Panc1 (cell line): Measurements from ENCODE around the gene CDR2L. TPM values are rescaled to one million over a fixed set of nuclear protein-coding genes. Genes with fewer than 3 reads are reported as not detected.

Experiments
- ATAC-seq: fragments of 200-7000 bp; cut with Tn5 transposase; 2 replicates; pipeline ENCODE4 v1.9.1; 2020; ENCODE audit warnings: mild to moderate bottlenecking, moderate library complexity
- BruUV-seq: library from RNA; stranded (reverse); fragments of 400-500 nt; replicated peaks from 2 replicates; lab custom pipeline; 2021; lab: Mats Ljungman, UMichigan
- CTCF ChIA-PET: fragments of 300-600 bp; sonication (Branson Sonifier 250); formaldehyde crosslinking; loops from one replicate; lab custom pipeline; 2022; ENCODE audit warnings: antibody characterized with exemption; lab: Charles Lee
- POLR2A ChIA-PET: fragments of 300-600 bp; sonication (Branson Sonifier 250); formaldehyde crosslinking; loops from one replicate; lab custom pipeline; 2022; ENCODE audit warnings: antibody characterized with exemption; lab: Charles Lee
- DNase-seq: peaks from one replicate; pipeline ENCODE4 v3.0.0-alpha.2; 2010; ENCODE audit warnings: low read depth, low spot score
- H3K27ac ChIP-seq: 2 replicates; pipeline ENCODE4 v1.5.1; 2011; ENCODE audit warnings: mild to moderate bottlenecking, low read length, inconsistent platforms
- H3K27me3 ChIP-seq: fragments of 200-500 bp; sonication (Bioruptor generic); 2 replicates; pipeline ENCODE4 v1.6.0; 2014; ENCODE audit warnings: low read length, inconsistent platforms; ENCODE audit not compliant: control insufficient read depth, insufficient read depth
- H3K36me3 ChIP-seq: fragments of 200-500 bp; sonication (Bioruptor generic); 2 replicates; pipeline ENCODE4 v1.5.1; 2014; ENCODE audit warnings: inconsistent platforms, mild to moderate bottlenecking, low read length, moderate library complexity; ENCODE audit not compliant: control insufficient read depth, insufficient read depth
- H3K4me1 ChIP-seq: 2 replicates; pipeline ENCODE4 v1.5.1; 2011; ENCODE audit warnings: inconsistent platforms, mild to moderate bottlenecking, low read length, moderate library complexity; ENCODE audit not compliant: control insufficient read depth, insufficient read depth
- H3K4me3 ChIP-seq, 2 experiments: 2 replicates each; pipeline ENCODE4 v1.5.1; 2011 to 2012; ENCODE audit warnings: low read depth in 2 of 2, low read length in 2 of 2, mild to moderate bottlenecking in 2 of 2, inconsistent platforms in 1 of 2, moderate library complexity in 1 of 2
- H3K9me3 ChIP-seq: fragments of 200-500 bp; sonication (Bioruptor generic); 2 replicates; pipeline ENCODE4 v1.5.1; 2014; ENCODE audit warnings: low read depth, mild to moderate bottlenecking, inconsistent platforms, low read length, moderate library complexity; ENCODE audit not compliant: control insufficient read depth, insufficient read depth
- CTCF ChIP-seq: fragments of 450-650 bp; IDR thresholded peaks from 2 replicates; pipeline ENCODE4 v1.5.1; 2017; ENCODE audit warnings: mild to moderate bottlenecking
- POLR2AphosphoS5 ChIP-seq: IDR thresholded peaks from 2 replicates; pipeline ENCODE4 v1.6.1; 2012; ENCODE audit warnings: mild to moderate bottlenecking, low read depth, low read length, moderate library complexity
- REST ChIP-seq, 2 experiments: IDR thresholded peaks; 2 replicates each; pipeline ENCODE4 v1.6.1; 2011 to 2012; ENCODE audit warnings: low read depth in 2 of 2, control low read depth in 1 of 2, low read length in 1 of 2, mild to moderate bottlenecking in 1 of 2, moderate library complexity in 1 of 2; ENCODE audit not compliant: insufficient read depth in 1 of 2
- SIN3A ChIP-seq: IDR thresholded peaks from 2 replicates; pipeline ENCODE4 v1.6.1; 2012; ENCODE audit warnings: low read depth, mild to moderate bottlenecking, low read length, moderate library complexity, borderline replicate concordance; ENCODE audit not compliant: insufficient read depth
- TCF7L2 ChIP-seq: IDR thresholded peaks from 2 replicates; pipeline ENCODE4 v1.6.1; 2011; ENCODE audit warnings: mild to moderate bottlenecking, low read depth, low read length, inconsistent platforms
- in situ Hi-C: cut with HindIII; loops from 2 replicates; pipeline ENCODE4 v1.10.0; 2016; ENCODE audit warnings: low sequenced_read_pairs, low pct_unique_long_range_greater_than_20kb
- intact Hi-C: fragments of 100-400 bp; cut with micrococcal nuclease; formaldehyde crosslinking; loops from one replicate; pipeline ENCODE4 v1.10.0; 2022; ENCODE audit not compliant: unreplicated experiment
- total RNA-seq: library from RNA; stranded (reverse); gene quantifications from one replicate; pipeline ENCODE4 v1.2.1, GENCODE V29; 2021; ENCODE audit not compliant: unreplicated experiment

Gene CDR2L
- total RNA-seq, 1 experiment from 2014 or later: 32.0 TPM

GRCh38 chr17:75034236-75034908 is 46.9 kb downstream of the CDR2L start:
- no TSS peak for BruUV-seq
- in situ Hi-C loops (no loop called here), intact Hi-C loops (no loop called here)
- Histone ChIP-seq H3K4me1 (peaks cover 10% of the 10 kb centered on the region; the same call in 1 of the 2 replicates), H3K36me3 (no peaks in the 10 kb centered on the region), H3K9me3 (no peaks in the 10 kb centered on the region), H3K27me3 (no peaks in the 10 kb centered on the region), H3K4me3 (peak overlapping the region; percentile 66 to 88), H3K27ac (peak overlapping the region; percentile 93)
- TF ChIP-seq SIN3A (no peak), REST (IDR thresholded peaks at IDR 0.05; ENCODE audit: insufficient read depth in 1 of 2, low read depth in 2 of 2, low read length in 1 of 2) (peak in 1 of 2 experiments; percentile 60; a peak in 1 of 4 replicates)
- CTCF ChIA-PET: interaction anchor here (0.5 to 3.7 kb wide), 4 partner anchors 20 to 111 kb away, joined by 3 to 29 read pairs (median 6); partner anchors contain the start of gene USH1G
- POLR2A ChIA-PET: interaction anchor here (0.7 to 2.2 kb wide), 3 partner anchors 22 to 156 kb away, joined by 3 to 10 read pairs (median 3); partner anchors contain the start of gene MRPL58
- peak; percentile 76 for ATAC-seq
- peak; percentile 84 for DNase-seq

- H3K9me3 ChIP-seq: no peaks in the 10 kb centered on the region
- no peaks in the 10 kb centered on the region for H3K27me3 ChIP-seq
- in situ Hi-C loops: no loop called here
- TF ChIP-seq TCF7L2 (peak; percentile 92), POLR2AphosphoS5 (no peak; the same call in 1 of the 2 replicates)
- 0 out of 2 replicates have a peak, but pooled peaks cover 2% of the 10 kb centered on the region for H3K36me3 ChIP-seq
- ATAC-seq (no peak), DNase-seq (no peak)
- BruUV-seq: no TSS peak
- intact Hi-C loops: no loop called here
- POLR2A ChIA-PET: no interaction called here
- CTCF ChIA-PET: interaction anchor here (0.8 to 3.7 kb wide), 4 partner anchors 17 to 246 kb away, joined by 3 to 29 read pairs (median 6); no protein-coding TSS in a partner anchor
- H3K4me1 ChIP-seq: peaks cover 10% of the 10 kb centered on the region; the same call in 1 of the 2 replicates
- H3K27ac ChIP-seq: peak overlapping the region; percentile 87
- H3K4me3 ChIP-seq: peak overlapping the region; percentile 55 to 66; a peak in 2 of 4 replicates
Observed at GRCh38 chr17:75036643-75037268, 49.3 kb downstream of the CDR2L start.

GRCh38 chr17:75039238-75039637 is 51.8 kb downstream of the CDR2L start:
- no peak for TF ChIP-seq CTCF
- TF ChIP-seq TCF7L2: no peak
- no peak for TF ChIP-seq REST (IDR thresholded peaks at IDR 0.05; ENCODE audit: insufficient read depth in 1 of 2, low read depth in 2 of 2, low read length in 1 of 2)
- TF ChIP-seq POLR2AphosphoS5: no peak
- TF ChIP-seq SIN3A: no peak
- Histone ChIP-seq H3K4me1 (peaks cover 7% of the 10 kb centered on the region; the same call in 1 of the 2 replicates), H3K9me3 (no peaks in the 10 kb centered on the region), H3K27ac (no peak overlapping the region), H3K27me3 (no peaks in the 10 kb centered on the region), H3K4me3 (no peak overlapping the region), H3K36me3 (0 out of 2 replicates have a peak, but pooled peaks cover 2% of the 10 kb centered on the region)
- no TSS peak for BruUV-seq
- CTCF ChIA-PET: no interaction called here
- intact Hi-C loops (no loop called here), in situ Hi-C loops (no loop called here)
- DNase-seq: no peak
- POLR2A ChIA-PET: no interaction called here
- ATAC-seq: no peak
